Right atrium auricular region (tissue), 2 donors: Measurements from ENCODE around the gene AGK. TPM values are rescaled to one million over a fixed set of nuclear protein-coding genes. Genes with fewer than 3 reads are reported as not detected.

ENCODE experiments used
- DNase-seq: peaks from one replicate; pipeline ENCODE4 v3.0.0-alpha.2; 2019; ENCODE audit warnings: low spot score
- H3K27ac ChIP-seq, 2 donors: fragments of 200-600 bp; sonication (generic); 1 replicate in 1 of 2; 2 replicates in 1 of 2; pipeline ENCODE4 v1.5.1; 2016 to 2019
- H3K27me3 ChIP-seq, 2 donors: fragments of 200-600 bp; sonication (generic); one replicate each; pipeline versions ENCODE4 v1.5.1 to v1.6.0; 2017 to 2019
- H3K36me3 ChIP-seq: fragments of 200-600 bp; sonication (generic); one replicate; pipeline ENCODE4 v1.5.1; 2016
- H3K4me1 ChIP-seq, 2 donors: fragments of 200-600 bp; sonication (generic); one replicate each; pipeline versions ENCODE4 v1.5.1 to v1.6.0; 2017 to 2019
- H3K4me3 ChIP-seq, 2 donors: fragments of 200-600 bp; sonication (generic); 1 replicate in 1 of 2; 2 replicates in 1 of 2; pipeline ENCODE4 v1.5.1; 2017 to 2019; ENCODE audit warnings: mild to moderate bottlenecking in 1 of 2, moderate library complexity in 1 of 2
- H3K9me3 ChIP-seq, 2 donors: fragments of 200-600 bp; sonication (generic); one replicate each; pipeline ENCODE4 v1.5.1; 2019
- CTCF ChIP-seq, 2 donors: fragments of 200-600 bp; sonication (generic); IDR thresholded peaks; one replicate each; pipeline ENCODE4 v1.5.1; 2019; ENCODE audit warnings: antibody characterized with exemption in 2 of 2
- total RNA-seq, 2 donors: library from RNA; depleted of rRNA; stranded (reverse); fragments of >200 nt; gene quantifications; one replicate each; pipeline ENCODE4 v1.1.0, GENCODE V29; 2016

Gene AGK
- total RNA-seq, 2 donors from 2014 or later = 24.2 to 41.9 TPM

- H3K27ac ChIP-seq = peak overlapping the region; percentile 59 to 71
- no peak for DNase-seq
- H3K4me1 ChIP-seq = peaks cover 0 to 22% of the 10 kb centered on the region in 2 donors
- peaks cover 0 to 8% of the 10 kb centered on the region in 2 donors for H3K9me3 ChIP-seq
- TF ChIP-seq CTCF (IDR thresholded peaks at IDR 0.05) = no peak
- no peak overlapping the region for H3K4me3 ChIP-seq
- peaks cover 7% of the 10 kb centered on the region for H3K36me3 ChIP-seq
- H3K27me3 ChIP-seq = no peaks in the 10 kb centered on the region
Observed at GRCh38 chr7:141558544-141559183, 7.5 kb downstream of the AGK start.

GRCh38 chr7:141559961-141560360 is 8.8 kb downstream of the AGK start:
- Histone ChIP-seq H3K36me3 (peaks cover 7% of the 10 kb centered on the region), H3K9me3 (peaks cover 0 to 8% of the 10 kb centered on the region in 2 donors), H3K27me3 (no peaks in the 10 kb centered on the region), H3K4me3 (no peak overlapping the region), H3K4me1 (peaks cover 0 to 22% of the 10 kb centered on the region in 2 donors), H3K27ac (no peak overlapping the region)
- no peak for TF ChIP-seq CTCF (IDR thresholded peaks at IDR 0.05)
- no peak for DNase-seq

GRCh38 chr7:141562036-141562435 is 10.8 kb downstream of the AGK start:
- no peak for DNase-seq
- Histone ChIP-seq H3K27me3 (no peaks in the 10 kb centered on the region), H3K36me3 (peaks cover 11% of the 10 kb centered on the region), H3K4me3 (no peak overlapping the region), H3K4me1 (peaks cover 0 to 22% of the 10 kb centered on the region in 2 donors), H3K27ac (peak overlapping the region; percentile 73 to 75), H3K9me3 (peaks cover 0 to 8% of the 10 kb centered on the region in 2 donors)
- TF ChIP-seq CTCF (IDR thresholded peaks at IDR 0.05) = no peak

GRCh38 chr7:141562543-141562942 is 11.3 kb downstream of the AGK start:
- H3K27ac ChIP-seq = peak overlapping the region; percentile 73 to 75
- no peak for DNase-seq
- peaks cover 0 to 22% of the 10 kb centered on the region in 2 donors for H3K4me1 ChIP-seq
- no peak for TF ChIP-seq CTCF (IDR thresholded peaks at IDR 0.05)
- peaks cover 0 to 8% of the 10 kb centered on the region in 2 donors for H3K9me3 ChIP-seq
- no peaks in the 10 kb centered on the region for H3K27me3 ChIP-seq
- H3K36me3 ChIP-seq = peaks cover 11% of the 10 kb centered on the region
- no peak overlapping the region for H3K4me3 ChIP-seq

- H3K4me1 ChIP-seq = peaks cover 0 to 22% of the 10 kb centered on the region in 2 donors
- H3K27me3 ChIP-seq = no peaks in the 10 kb centered on the region
- H3K36me3 ChIP-seq = peaks cover 11% of the 10 kb centered on the region
- H3K27ac ChIP-seq = peak overlapping the region; percentile 73 to 75
- TF ChIP-seq CTCF (IDR thresholded peaks at IDR 0.05) = no peak
- no peak overlapping the region for H3K4me3 ChIP-seq
- no peak for DNase-seq
- H3K9me3 ChIP-seq = peaks cover 0 to 8% of the 10 kb centered on the region in 2 donors
Observed at GRCh38 chr7:141562972-141563371, 11.8 kb downstream of the AGK start.
